GM12873 (cell line): ENCODE data around the gene FAM9C.

Experiments
- TF ChIP-seq, protein P1 (sequence below): IDR thresholded peaks from 2 replicates; pipeline ENCODE4 v1.5.1; 2012; ENCODE audit warnings: low read depth, mild to moderate bottlenecking, moderate library complexity, low read length, control low read depth; ENCODE audit not compliant: insufficient read depth; ENCODE audit errors: missing control alignments

Gene FAM9C

DNA sequence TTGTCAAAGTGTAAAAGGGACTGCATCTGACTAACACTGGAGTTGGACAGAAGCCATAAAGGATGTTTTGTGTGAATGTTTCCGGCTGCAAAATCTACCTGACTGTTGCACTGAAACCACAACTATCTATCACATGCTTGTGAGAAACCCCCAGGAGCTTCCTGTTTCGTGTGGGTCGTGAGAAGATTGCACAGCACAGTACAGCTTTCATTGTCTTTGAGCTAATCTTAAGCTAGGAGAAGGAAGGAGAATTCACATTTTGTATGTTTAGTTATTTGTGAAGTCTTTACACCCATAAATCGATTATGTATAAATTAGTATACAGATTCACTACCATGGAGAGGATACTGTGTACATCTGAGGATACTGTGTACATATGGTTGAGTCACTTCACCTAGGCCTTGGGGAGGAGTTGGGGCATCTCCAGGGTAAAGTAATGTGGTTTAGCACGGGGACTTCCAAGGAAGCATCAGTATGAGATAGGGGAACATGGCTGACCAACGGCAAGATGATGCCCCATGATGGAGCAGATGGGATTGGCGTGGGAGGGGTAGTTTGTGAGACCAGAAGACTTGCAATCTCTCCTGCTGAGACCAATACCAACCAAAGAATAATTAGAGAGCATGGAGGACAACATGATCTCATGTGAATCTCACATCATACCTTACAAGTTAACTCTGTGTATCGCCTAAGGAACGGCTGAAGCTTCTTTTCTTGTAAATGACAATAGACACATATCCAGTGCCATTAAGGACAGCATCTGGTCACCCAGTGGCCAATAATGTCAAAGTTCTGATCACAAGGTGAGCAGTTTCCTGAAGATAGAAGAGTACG, 43.1 kb upstream of the FAM9C start:
- TF ChIP-seq, protein P1, sequence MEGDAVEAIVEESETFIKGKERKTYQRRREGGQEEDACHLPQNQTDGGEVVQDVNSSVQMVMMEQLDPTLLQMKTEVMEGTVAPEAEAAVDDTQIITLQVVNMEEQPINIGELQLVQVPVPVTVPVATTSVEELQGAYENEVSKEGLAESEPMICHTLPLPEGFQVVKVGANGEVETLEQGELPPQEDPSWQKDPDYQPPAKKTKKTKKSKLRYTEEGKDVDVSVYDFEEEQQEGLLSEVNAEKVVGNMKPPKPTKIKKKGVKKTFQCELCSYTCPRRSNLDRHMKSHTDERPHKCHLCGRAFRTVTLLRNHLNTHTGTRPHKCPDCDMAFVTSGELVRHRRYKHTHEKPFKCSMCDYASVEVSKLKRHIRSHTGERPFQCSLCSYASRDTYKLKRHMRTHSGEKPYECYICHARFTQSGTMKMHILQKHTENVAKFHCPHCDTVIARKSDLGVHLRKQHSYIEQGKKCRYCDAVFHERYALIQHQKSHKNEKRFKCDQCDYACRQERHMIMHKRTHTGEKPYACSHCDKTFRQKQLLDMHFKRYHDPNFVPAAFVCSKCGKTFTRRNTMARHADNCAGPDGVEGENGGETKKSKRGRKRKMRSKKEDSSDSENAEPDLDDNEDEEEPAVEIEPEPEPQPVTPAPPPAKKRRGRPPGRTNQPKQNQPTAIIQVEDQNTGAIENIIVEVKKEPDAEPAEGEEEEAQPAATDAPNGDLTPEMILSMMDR: no peak

DNA sequence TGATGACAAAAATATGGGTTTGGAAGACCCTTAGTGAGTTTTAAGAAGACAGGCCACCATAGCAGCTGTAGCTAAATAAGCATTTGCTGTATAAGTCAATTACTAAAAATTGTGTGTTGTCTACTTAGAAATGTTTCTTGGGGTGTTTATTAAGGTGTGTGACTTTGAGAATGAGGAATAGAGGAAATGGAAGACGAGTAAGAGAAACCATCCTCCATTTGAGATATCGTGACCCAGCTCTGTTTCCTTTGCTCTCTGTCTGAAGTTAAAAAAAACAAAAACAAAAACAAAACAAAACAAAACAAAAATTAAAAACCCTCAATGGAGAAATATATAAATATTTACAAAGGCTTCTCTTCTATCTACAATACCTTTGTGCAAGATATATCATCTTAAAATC, 41.7 kb upstream of the FAM9C start:
- TF ChIP-seq, protein P1: no peak

DNA sequence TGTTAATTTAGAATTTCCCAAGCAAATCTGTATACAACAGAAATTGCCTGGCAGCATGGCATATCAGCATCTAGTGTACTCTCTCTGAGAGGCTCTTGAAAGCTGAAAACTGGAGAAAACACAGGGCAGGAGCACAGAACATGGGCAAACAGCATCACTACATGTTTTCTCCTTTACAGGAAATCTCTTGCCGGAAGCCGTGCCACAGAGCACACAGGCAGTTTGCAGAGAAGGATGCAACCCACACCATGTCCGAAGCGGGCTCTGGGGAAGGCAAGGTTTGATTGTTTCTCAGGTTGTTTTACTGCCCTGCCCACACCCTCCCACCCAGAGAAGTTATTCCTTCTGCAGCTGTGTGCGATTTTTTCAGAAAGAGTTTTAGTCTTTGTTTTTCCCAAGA, 41.1 kb upstream of the FAM9C start:
- TF ChIP-seq, protein P1: no peak

DNA sequence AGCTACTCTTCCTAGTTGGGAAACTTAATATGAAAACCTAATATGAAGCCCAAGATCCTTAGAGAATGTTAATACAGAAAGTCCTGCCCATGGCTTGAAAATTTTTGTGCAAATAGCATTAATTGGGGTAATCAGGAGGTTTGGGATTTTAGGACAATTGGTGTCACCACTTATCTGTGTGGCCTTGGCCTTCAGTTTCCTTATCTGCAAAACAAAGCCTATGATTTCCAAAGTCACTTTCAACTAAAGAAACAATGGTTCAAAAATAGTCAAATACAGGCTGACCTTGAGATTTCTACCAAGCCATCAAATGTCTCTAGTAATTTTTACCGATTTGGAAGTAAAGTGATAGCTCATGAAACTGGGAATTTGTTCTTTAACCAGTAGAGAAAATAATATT, 40.2 kb upstream of the FAM9C start:
- TF ChIP-seq, protein P1: no peak

DNA sequence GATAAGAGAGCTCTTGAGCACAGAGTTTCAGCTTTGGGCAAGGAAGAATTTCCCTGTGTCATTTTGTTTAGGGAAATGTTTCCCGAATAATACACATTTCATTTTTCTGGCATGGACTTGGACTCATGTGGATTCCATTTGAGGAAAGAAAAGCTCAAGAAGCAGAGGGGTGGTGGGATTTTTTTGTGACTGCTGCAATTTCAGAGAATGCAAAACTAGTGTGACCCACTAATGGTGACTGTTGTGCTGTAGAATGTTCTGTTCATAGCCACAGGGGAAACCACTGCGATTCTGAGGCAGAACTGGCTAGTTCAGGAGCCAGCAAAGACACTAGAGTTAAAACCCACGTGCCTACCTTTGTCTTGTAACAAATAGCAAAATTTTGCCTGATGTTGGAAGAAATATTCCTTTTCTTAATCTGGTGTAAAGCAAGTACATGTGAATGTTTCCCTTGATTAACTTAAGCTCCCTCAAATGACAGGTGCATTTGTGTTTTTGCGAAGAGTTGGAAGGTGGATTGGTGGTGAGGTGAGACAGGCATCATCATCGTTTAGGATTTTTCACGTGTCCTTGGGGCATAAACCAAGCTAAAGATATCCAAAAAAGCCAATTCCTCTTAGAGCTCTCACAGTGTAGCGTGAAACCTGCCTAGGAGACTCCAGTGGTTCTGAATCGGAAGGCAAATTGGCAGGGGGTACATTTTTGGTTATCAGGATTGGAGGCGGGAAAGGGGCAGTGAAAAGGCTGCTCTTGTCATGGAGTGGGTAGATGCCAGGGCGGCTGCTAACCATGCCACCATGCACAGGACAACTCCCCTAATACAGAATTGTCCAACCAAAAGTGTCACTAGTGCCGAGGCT, 38.0 kb upstream of the FAM9C start:
- TF ChIP-seq, protein P1: no peak

DNA sequence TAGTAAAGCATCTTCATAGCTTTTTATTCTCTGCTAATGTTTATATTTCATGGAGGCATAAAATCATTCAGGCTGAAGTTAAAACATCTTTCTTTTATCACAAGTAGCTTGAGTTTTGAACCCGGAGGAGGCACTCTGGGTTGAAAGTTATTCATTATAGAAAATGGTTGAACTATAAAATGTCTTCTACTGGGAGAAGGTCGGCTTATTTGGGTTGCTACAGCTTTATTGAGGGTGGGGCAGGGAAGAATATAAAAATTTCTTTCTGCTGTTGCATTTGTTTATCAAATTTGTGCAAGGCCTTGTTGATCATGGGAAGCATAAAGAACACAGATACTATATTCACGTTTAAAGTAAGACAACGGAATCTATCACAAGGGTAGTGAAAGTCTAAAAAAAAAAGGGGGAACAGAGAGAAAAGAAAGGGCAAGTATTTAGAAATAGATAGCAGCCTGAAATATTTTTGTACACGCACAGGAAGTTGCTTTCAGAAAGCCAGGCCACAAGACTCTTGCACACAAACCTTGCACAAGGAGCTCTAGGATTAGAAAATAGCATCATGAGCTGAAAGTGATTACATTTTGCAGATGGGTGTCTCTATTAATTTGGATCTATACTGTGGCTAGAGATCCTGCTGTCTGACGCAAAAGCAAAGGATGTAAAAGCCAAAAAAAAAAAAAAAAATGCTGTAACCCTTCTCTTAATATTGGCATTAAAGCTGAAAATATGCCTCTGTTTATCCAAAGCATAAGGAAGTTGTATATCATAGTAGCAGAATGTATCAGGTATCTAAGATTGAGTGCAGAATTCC, 37.2 kb upstream of the FAM9C start:
- TF ChIP-seq, protein P1: no peak
